Measurements from ENCODE around the gene MYO3B.

Gene MYO3B

DNA sequence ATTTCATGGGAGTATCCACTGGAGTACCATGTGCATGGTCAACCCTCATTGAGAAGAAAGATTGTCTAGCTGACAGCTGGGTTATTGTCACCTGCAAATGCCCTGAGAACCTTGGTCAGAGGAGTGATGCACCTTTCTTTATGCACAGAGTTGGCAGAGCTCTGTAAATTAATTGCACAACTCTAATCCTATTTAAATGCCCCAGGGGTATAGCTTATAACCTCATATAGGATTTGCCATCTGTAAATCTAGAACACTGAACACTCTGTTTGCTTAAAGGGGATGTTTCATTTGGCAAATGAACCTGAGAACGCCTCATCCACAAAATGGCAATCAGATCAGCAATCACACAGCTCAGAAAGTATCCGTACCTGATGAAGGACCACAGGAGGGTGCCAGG is 465.4 kb downstream of the MYO3B start:
- no peak for TF ChIP-seq TAF1 (IDR thresholded peaks at IDR 0.05; ENCODE audit: borderline replicate concordance, insufficient read depth, low read length)
- TF ChIP-seq POLR2AphosphoS5 (IDR thresholded peaks at IDR 0.05; ENCODE audit: low read depth, low read length), result no peak

DNA sequence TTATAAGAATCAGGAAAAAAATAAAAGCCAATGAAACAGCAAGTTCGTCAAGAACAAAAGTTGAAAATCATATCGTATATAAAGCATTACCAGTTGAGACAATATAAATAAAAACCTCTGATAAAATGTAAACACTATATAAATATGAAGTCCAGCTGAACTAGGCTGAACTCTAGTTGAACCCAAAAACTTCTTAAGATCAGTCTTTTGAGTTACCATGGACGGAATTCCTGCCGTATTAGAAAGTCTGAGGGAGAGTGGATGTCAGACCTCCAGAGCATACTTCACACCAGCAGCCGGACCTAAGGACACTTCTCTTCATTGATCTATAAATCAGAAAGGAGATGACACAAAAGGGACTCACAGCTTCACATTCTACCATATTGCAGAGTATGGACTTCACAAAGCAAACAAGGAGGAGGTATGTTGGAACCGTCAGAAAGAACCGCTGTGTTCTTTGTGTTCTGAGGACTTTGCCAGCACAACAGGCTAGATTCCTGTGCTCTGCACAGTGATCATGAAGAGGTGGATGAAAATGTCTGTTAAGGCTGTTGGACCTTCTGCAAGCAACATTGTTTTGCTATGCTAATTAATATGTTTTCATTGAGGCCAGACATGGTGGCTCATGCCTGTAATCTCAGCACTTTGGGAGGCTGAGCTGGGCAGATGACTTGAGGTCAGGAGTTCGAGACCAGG is 469.9 kb downstream of the MYO3B start:
- TF ChIP-seq FOXP2 (optimal IDR thresholded peaks at IDR 0.05; ENCODE audit: borderline replicate concordance, extremely low read depth, extremely low read length, insufficient read depth), result no peak
- TF ChIP-seq POLR2AphosphoS5 (IDR thresholded peaks at IDR 0.05; ENCODE audit: low read depth, low read length), result no peak
- TF ChIP-seq SIN3A (IDR thresholded peaks at IDR 0.05; ENCODE audit: borderline replicate concordance, insufficient read depth, low read length), result no peak
- TF ChIP-seq, protein P1, sequence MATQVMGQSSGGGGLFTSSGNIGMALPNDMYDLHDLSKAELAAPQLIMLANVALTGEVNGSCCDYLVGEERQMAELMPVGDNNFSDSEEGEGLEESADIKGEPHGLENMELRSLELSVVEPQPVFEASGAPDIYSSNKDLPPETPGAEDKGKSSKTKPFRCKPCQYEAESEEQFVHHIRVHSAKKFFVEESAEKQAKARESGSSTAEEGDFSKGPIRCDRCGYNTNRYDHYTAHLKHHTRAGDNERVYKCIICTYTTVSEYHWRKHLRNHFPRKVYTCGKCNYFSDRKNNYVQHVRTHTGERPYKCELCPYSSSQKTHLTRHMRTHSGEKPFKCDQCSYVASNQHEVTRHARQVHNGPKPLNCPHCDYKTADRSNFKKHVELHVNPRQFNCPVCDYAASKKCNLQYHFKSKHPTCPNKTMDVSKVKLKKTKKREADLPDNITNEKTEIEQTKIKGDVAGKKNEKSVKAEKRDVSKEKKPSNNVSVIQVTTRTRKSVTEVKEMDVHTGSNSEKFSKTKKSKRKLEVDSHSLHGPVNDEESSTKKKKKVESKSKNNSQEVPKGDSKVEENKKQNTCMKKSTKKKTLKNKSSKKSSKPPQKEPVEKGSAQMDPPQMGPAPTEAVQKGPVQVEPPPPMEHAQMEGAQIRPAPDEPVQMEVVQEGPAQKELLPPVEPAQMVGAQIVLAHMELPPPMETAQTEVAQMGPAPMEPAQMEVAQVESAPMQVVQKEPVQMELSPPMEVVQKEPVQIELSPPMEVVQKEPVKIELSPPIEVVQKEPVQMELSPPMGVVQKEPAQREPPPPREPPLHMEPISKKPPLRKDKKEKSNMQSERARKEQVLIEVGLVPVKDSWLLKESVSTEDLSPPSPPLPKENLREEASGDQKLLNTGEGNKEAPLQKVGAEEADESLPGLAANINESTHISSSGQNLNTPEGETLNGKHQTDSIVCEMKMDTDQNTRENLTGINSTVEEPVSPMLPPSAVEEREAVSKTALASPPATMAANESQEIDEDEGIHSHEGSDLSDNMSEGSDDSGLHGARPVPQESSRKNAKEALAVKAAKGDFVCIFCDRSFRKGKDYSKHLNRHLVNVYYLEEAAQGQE (IDR thresholded peaks at IDR 0.05; ENCODE audit: insufficient read depth in 1 of 2, low read depth in 2 of 2, low read length in 2 of 2), result no peak
- no peak for TF ChIP-seq TAF1 (IDR thresholded peaks at IDR 0.05; ENCODE audit: borderline replicate concordance, insufficient read depth, low read length)

- TF ChIP-seq, protein P1 (IDR thresholded peaks at IDR 0.05; ENCODE audit: insufficient read depth in 1 of 2, low read depth in 2 of 2, low read length in 2 of 2), result no peak
- TF ChIP-seq SIN3A (IDR thresholded peaks at IDR 0.05; ENCODE audit: borderline replicate concordance, insufficient read depth, low read length) (no peak), POLR2AphosphoS5 (IDR thresholded peaks at IDR 0.05; ENCODE audit: low read depth, low read length) (no peak), FOXP2 (optimal IDR thresholded peaks at IDR 0.05; ENCODE audit: borderline replicate concordance, extremely low read depth, extremely low read length, insufficient read depth) (no peak), TAF1 (IDR thresholded peaks at IDR 0.05; ENCODE audit: borderline replicate concordance, insufficient read depth, low read length) (no peak)
Observed at GRCh38 chr2:170651624-170652325, 473.8 kb downstream of the MYO3B start.

DNA sequence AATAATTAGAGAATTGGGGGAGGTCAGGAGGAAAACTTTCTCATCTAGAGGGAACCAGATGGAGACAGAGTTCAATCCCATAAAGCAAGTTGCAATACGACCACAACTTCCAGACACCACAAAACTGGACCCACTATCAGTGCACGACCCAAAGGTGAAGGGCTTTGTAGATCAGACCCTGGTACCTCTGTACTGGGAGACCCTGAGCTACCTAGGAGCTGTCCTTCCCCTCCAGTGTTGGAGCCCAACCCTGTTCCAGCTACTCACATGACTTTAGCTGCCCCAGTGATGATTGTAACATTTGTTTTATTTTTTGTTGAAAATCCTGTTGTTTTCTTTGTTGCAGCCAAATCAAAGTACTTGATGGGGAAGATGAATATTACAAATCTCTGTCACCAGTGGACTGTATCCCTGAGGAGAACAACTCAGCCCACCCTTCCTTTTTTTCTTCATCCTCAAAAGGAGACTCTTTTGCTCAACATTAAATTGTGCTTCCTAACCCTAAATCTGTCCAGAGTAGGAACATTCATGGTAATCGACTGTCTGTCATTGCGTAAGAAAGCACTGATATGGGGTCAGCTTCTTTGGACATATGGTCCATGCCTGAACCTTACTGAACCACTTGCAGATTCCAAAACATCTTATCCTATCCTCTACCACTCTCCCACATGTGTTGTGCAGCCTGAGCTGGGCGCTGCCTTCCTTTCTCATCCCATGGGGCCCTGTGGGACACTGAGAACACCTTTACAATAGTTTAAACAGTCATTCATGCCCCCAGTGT is 474.9 kb downstream of the MYO3B start:
- no peak for TF ChIP-seq FOXP2 (optimal IDR thresholded peaks at IDR 0.05; ENCODE audit: borderline replicate concordance, extremely low read depth, extremely low read length, insufficient read depth)
- TF ChIP-seq, protein P1 (IDR thresholded peaks at IDR 0.05; ENCODE audit: insufficient read depth in 1 of 2, low read depth in 2 of 2, low read length in 2 of 2), result no peak
- TF ChIP-seq TAF1 (IDR thresholded peaks at IDR 0.05; ENCODE audit: borderline replicate concordance, insufficient read depth, low read length), result no peak
- no peak for TF ChIP-seq SIN3A (IDR thresholded peaks at IDR 0.05; ENCODE audit: borderline replicate concordance, insufficient read depth, low read length)
- TF ChIP-seq POLR2AphosphoS5 (IDR thresholded peaks at IDR 0.05; ENCODE audit: low read depth, low read length), result no peak

DNA sequence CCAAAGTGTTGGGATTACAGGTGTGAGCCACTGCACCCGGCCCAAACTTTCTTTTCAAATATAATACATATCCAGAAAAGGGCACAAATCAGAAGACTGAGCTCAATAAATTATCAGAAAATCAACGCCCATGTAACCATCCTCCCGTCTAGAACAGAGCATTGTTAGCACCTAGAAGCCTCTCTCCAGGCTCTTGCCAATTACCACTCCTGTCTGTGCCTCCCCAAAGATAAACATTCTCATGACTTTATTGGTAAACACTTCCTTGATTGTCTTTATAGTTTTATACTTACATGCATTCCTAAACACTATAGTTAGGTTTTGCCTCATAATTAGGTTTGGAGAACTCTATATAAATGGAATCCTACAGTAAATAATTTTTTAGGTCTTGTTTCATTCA is 478.7 kb downstream of the MYO3B start:
- TF ChIP-seq, protein P1 (IDR thresholded peaks at IDR 0.05; ENCODE audit: insufficient read depth in 1 of 2, low read depth in 2 of 2, low read length in 2 of 2), result no peak
- TF ChIP-seq POLR2AphosphoS5 (IDR thresholded peaks at IDR 0.05; ENCODE audit: low read depth, low read length) (no peak), SIN3A (IDR thresholded peaks at IDR 0.05; ENCODE audit: borderline replicate concordance, insufficient read depth, low read length) (no peak), TAF1 (IDR thresholded peaks at IDR 0.05; ENCODE audit: borderline replicate concordance, insufficient read depth, low read length) (no peak), FOXP2 (optimal IDR thresholded peaks at IDR 0.05; ENCODE audit: borderline replicate concordance, extremely low read depth, extremely low read length, insufficient read depth) (no peak)
